Measurements from ENCODE around the gene DRD4. TPM values are rescaled to one million over a fixed set of nuclear protein-coding genes. Genes with fewer than 3 reads are reported as not detected.
A peak's percentile ranks its signal among the peaks of the same experiment; 100 is the strongest.

Gene DRD4
- total RNA-seq = 1 to 10 TPM; 1.3 to 1.9 TPM
- long read RNA-seq = 0 reads

GRCh38 chr11:636511-637332, at the start of gene DRD4:
DRD4 (plus strand) TSS chr11:637269; CDS start chr11:637305, 36 bp downstream.
- ATAC-seq (peak; percentile 60), DNase-seq (no peak)
- intact Hi-C loops (cut with DNase I, micrococcal nuclease) = no loop called here

GRCh38 chr11:587546-587945, 49.5 kb upstream of the DRD4 start:
- intact Hi-C loops (cut with DNase I, micrococcal nuclease) = no loop called here
- no peak for ATAC-seq
- DNase-seq = no peak

- DNase-seq (no peak), ATAC-seq (peak; percentile 56)
- intact Hi-C loops (cut with DNase I, micrococcal nuclease) = no loop called here
These were observed 49.1 kb upstream of the DRD4 start for GRCh38 chr11:587978-588380.

GRCh38 chr11:589798-590197, 47.3 kb upstream of the DRD4 start:
- ATAC-seq = no peak
- no peak for DNase-seq
- intact Hi-C loops (cut with DNase I, micrococcal nuclease) = no loop called here

- ATAC-seq (no peak), DNase-seq (no peak)
- intact Hi-C loops (cut with DNase I, micrococcal nuclease) = no loop called here
These were observed 46.1 kb upstream of the DRD4 start for GRCh38 chr11:590997-591396.

GRCh38 chr11:592501-592900, 44.6 kb upstream of the DRD4 start:
- DNase-seq = no peak
- intact Hi-C loops (cut with DNase I, micrococcal nuclease) = no loop called here
- ATAC-seq = no peak

- ATAC-seq = no peak
- DNase-seq = no peak
- intact Hi-C loops (cut with DNase I, micrococcal nuclease) = no loop called here
These were observed 44.2 kb upstream of the DRD4 start for GRCh38 chr11:592918-593317.

- ATAC-seq (no peak), DNase-seq (no peak)
- intact Hi-C loops (cut with DNase I, micrococcal nuclease) = no loop called here
These were observed 43.7 kb upstream of the DRD4 start for GRCh38 chr11:593347-593746.

- intact Hi-C loops (cut with DNase I, micrococcal nuclease) = no loop called here
- DNase-seq (no peak), ATAC-seq (no peak)
These were observed 41.7 kb upstream of the DRD4 start for GRCh38 chr11:595400-595799.

GRCh38 chr11:596374-596773, 40.7 kb upstream of the DRD4 start:
- intact Hi-C loops (cut with DNase I, micrococcal nuclease) = no loop called here
- ATAC-seq (no peak), DNase-seq (no peak)

- no peak for ATAC-seq
- intact Hi-C loops (cut with DNase I, micrococcal nuclease) = no loop called here
- no peak for DNase-seq
These were observed 39.8 kb upstream of the DRD4 start for GRCh38 chr11:597166-597725.

- intact Hi-C loops (cut with DNase I, micrococcal nuclease) = no loop called here
- no peak for DNase-seq
- no peak for ATAC-seq
These were observed 38.9 kb upstream of the DRD4 start for GRCh38 chr11:598005-598680.

GRCh38 chr11:601573-602245, 35.4 kb upstream of the DRD4 start:
- ATAC-seq (no peak), DNase-seq (no peak)
- intact Hi-C loops (cut with DNase I, micrococcal nuclease) = no loop called here

- ATAC-seq = no peak
- DNase-seq = no peak
- intact Hi-C loops (cut with DNase I, micrococcal nuclease) = no loop called here
These were observed 33.9 kb upstream of the DRD4 start for GRCh38 chr11:603154-603553.

GRCh38 chr11:605286-606129, 31.6 kb upstream of the DRD4 start:
- no peak for ATAC-seq
- intact Hi-C loops (cut with DNase I, micrococcal nuclease) = no loop called here
- no peak for DNase-seq

GRCh38 chr11:606245-606644, 30.8 kb upstream of the DRD4 start:
- intact Hi-C loops (cut with DNase I, micrococcal nuclease) = no loop called here
- ATAC-seq (peak; percentile 33), DNase-seq (no peak)

- DNase-seq (no peak), ATAC-seq (no peak)
- intact Hi-C loops (cut with DNase I, micrococcal nuclease) = no loop called here
These were observed 29.9 kb upstream of the DRD4 start for GRCh38 chr11:607020-607780.

- DNase-seq (no peak), ATAC-seq (no peak)
- intact Hi-C loops (cut with DNase I, micrococcal nuclease) = no loop called here
These were observed 29.0 kb upstream of the DRD4 start for GRCh38 chr11:607971-608659.
